Measurements from ENCODE around the gene ERC1. TPM values are rescaled to one million over a fixed set of nuclear protein-coding genes. Genes with fewer than 3 reads are reported as not detected.

ERC1 gene
- total and polyA plus RNA-seq, 2 donors (not counting 3 experiments of a cell fraction or from before 2014, with no cell fraction given) = 11.7 to 66.1 TPM

GRCh38 chr12:1464925-1465324 lies 473.9 kb downstream of the ERC1 start:
- Histone ChIP-seq H3K79me2 (ENCODE audit: control insufficient read depth, insufficient read depth, low read length) (no peaks in the 10 kb centered on the region), H3K36me3 (ENCODE audit: control insufficient read depth in 2 of 2, extremely low read depth in 1 of 2, insufficient read depth in 2 of 2, low read length in 2 of 2) (no peaks in the 10 kb centered on the region), H3K27ac (ENCODE audit: insufficient read depth, low read depth, low read length) (no peak overlapping the region), H3K9ac (replicated peaks; ENCODE audit: extremely low read depth, insufficient read depth, low read length) (no peak overlapping the region), H3K4me3 (replicated peaks in 1 of 3; ENCODE audit: insufficient read depth in 1 of 3, low read depth in 1 of 3, low read length in 3 of 3) (no peak overlapping the region), H3K4me1 (ENCODE audit: control insufficient read depth, extremely low read depth, insufficient read depth, low read length) (peaks cover 14% of the 10 kb centered on the region), H4K20me1 (replicated peaks; ENCODE audit: control insufficient read depth, extremely low read depth, insufficient read depth, low read length) (peaks cover 2% of the 10 kb centered on the region), H2AFZ (ENCODE audit: low read depth, low read length) (no peak overlapping the region), H3K9me1 (replicated peaks; ENCODE audit: control insufficient read depth, extremely low read depth, insufficient read depth, low read length) (no peaks in the 10 kb centered on the region), H3K9me3 (replicated peaks; ENCODE audit: control insufficient read depth, insufficient read depth, low read length) (no peaks in the 10 kb centered on the region), H3K27me3 (ENCODE audit: control insufficient read depth in 2 of 2, insufficient read depth in 2 of 2, low read length in 2 of 2) (peaks cover 10 to 14% of the 10 kb centered on the region in 2 experiments), H3K4me2 (ENCODE audit: insufficient read depth, low read length) (no peak overlapping the region)
- no peak for TF ChIP-seq POLR2A (IDR thresholded peaks at IDR 0.05; ENCODE audit: low read depth, low read length)
- no peak for TF ChIP-seq MYC (IDR thresholded peaks at IDR 0.05; ENCODE audit: low read depth, low read length)
- no peak for TF ChIP-seq FOS (IDR thresholded peaks at IDR 0.05; ENCODE audit: borderline replicate concordance, insufficient read depth, low read length)
- TF ChIP-seq POLR2AphosphoS5 (IDR thresholded peaks at IDR 0.05; ENCODE audit: insufficient read depth, low read depth, low read length) = no peak
- TF ChIP-seq EZH2 (IDR thresholded peaks at IDR 0.05; ENCODE audit: borderline replicate concordance, low read depth, low read length, severe bottlenecking) = no peak
- no peak for TF ChIP-seq GATA2 (IDR thresholded peaks at IDR 0.05; ENCODE audit: insufficient read depth, insufficient read length, low read depth, low read length)
- TF ChIP-seq MAX (IDR thresholded peaks at IDR 0.05; ENCODE audit: insufficient read depth, insufficient read length) = no peak
- no peak for TF ChIP-seq JUN (IDR thresholded peaks at IDR 0.05; ENCODE audit: borderline replicate concordance, insufficient read depth, insufficient read length, low read depth)
- TF ChIP-seq CTCF (IDR thresholded peaks at IDR 0.05; ENCODE audit: extremely low read depth in 1 of 2, insufficient read depth in 1 of 2, low read depth in 1 of 2, low read length in 2 of 2) = no peak
- no TSS peak for BruUV-seq (replicated peaks)
- ChIA-PET POLR2A (interaction anchor here (0.6 to 0.7 kb wide), 2 partner anchors 8 to 276 kb away, joined by 3 to 5 read pairs; no protein-coding TSS in a partner anchor), CTCF (interaction anchor here (1.8 to 2.1 kb wide), 3 partner anchors 9 to 372 kb away, joined by 5 to 18 read pairs (median 5); no protein-coding TSS in a partner anchor)
- intact Hi-C loops (cut with micrococcal nuclease) = loop anchor here (1.0 kb wide), 1 partner anchor 9 kb away; no protein-coding TSS in a partner anchor
- FAIRE-seq (no peak), DNase-seq (ENCODE audit: low read depth, low spot score) (no peak)
- dilution Hi-C loops (cut with MboI; ENCODE audit: extremely low pct_ligation_motif_present, low sequenced_read_pairs) = no loop called here
